Measurements from ENCODE around the gene NR6A1. TPM values are rescaled to one million over a fixed set of nuclear protein-coding genes. Genes with fewer than 3 reads are reported as not detected.

Gene NR6A1
- total RNA-seq, 1 donor from 2014 or later, result 0.53 TPM

GRCh38 chr9:124615100-124615742 is 155.9 kb downstream of the NR6A1 start:
- no peak for DNase-seq (ENCODE audit: low spot score in 2 of 2)
- intact Hi-C loops (cut with DNase I), result no loop called here
- no peak overlapping the region for H3K4me3 ChIP-seq
- no peak overlapping the region for H3K27ac ChIP-seq
- H3K9me3 ChIP-seq, result no peaks in the 10 kb centered on the region
- H3K4me1 ChIP-seq, result no peaks in the 10 kb centered on the region
- no peaks in the 10 kb centered on the region for H3K27me3 ChIP-seq
- TF ChIP-seq, protein P1, sequence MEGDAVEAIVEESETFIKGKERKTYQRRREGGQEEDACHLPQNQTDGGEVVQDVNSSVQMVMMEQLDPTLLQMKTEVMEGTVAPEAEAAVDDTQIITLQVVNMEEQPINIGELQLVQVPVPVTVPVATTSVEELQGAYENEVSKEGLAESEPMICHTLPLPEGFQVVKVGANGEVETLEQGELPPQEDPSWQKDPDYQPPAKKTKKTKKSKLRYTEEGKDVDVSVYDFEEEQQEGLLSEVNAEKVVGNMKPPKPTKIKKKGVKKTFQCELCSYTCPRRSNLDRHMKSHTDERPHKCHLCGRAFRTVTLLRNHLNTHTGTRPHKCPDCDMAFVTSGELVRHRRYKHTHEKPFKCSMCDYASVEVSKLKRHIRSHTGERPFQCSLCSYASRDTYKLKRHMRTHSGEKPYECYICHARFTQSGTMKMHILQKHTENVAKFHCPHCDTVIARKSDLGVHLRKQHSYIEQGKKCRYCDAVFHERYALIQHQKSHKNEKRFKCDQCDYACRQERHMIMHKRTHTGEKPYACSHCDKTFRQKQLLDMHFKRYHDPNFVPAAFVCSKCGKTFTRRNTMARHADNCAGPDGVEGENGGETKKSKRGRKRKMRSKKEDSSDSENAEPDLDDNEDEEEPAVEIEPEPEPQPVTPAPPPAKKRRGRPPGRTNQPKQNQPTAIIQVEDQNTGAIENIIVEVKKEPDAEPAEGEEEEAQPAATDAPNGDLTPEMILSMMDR (IDR thresholded peaks at IDR 0.05), result no peak
- H3K36me3 ChIP-seq, result no peaks in the 10 kb centered on the region

- Histone ChIP-seq H3K27ac (no peak overlapping the region), H3K27me3 (no peaks in the 10 kb centered on the region), H3K36me3 (no peaks in the 10 kb centered on the region), H3K9me3 (no peaks in the 10 kb centered on the region), H3K4me1 (no peaks in the 10 kb centered on the region), H3K4me3 (no peak overlapping the region)
- intact Hi-C loops (cut with DNase I), result no loop called here
- TF ChIP-seq, protein P1 (IDR thresholded peaks at IDR 0.05), result no peak
- DNase-seq (ENCODE audit: low spot score in 2 of 2), result no peak
Measured at GRCh38 chr9:124613849-124614248, 157.3 kb downstream of the NR6A1 start.

GRCh38 chr9:124611106-124611505 is 160.0 kb downstream of the NR6A1 start:
- no peaks in the 10 kb centered on the region for H3K9me3 ChIP-seq
- intact Hi-C loops (cut with DNase I), result no loop called here
- no peaks in the 10 kb centered on the region for H3K36me3 ChIP-seq
- H3K4me1 ChIP-seq, result no peaks in the 10 kb centered on the region
- H3K27ac ChIP-seq, result no peak overlapping the region
- DNase-seq (ENCODE audit: low spot score in 2 of 2), result no peak
- H3K4me3 ChIP-seq, result no peak overlapping the region
- no peaks in the 10 kb centered on the region for H3K27me3 ChIP-seq
- TF ChIP-seq, protein P1 (IDR thresholded peaks at IDR 0.05), result no peak

DNA sequence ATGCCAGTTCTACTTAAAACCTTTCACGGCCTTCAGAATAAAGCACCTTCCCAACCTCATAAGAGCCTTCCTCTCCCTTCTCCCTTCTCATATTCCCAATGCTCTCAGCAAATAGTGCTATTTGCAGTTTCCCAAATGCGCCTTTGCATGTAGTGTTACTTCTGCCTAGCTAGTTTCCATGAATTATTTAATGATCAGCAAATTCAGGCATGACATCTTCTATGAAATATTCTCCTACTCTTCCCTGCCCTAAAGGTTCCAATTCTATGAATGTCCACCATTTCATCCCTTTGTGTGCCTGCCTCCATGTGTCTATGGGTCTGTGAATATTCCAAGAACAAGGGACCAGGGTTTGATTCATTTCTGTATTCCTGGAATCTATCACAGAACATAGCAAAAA is 165.1 kb downstream of the NR6A1 start:
- TF ChIP-seq, protein P1 (IDR thresholded peaks at IDR 0.05), result no peak
- Histone ChIP-seq H3K4me3 (no peak overlapping the region), H3K9me3 (no peaks in the 10 kb centered on the region), H3K36me3 (no peaks in the 10 kb centered on the region), H3K4me1 (no peaks in the 10 kb centered on the region), H3K27ac (no peak overlapping the region), H3K27me3 (no peaks in the 10 kb centered on the region)
- no peak for DNase-seq (ENCODE audit: low spot score in 2 of 2)
- intact Hi-C loops (cut with DNase I), result no loop called here

DNA sequence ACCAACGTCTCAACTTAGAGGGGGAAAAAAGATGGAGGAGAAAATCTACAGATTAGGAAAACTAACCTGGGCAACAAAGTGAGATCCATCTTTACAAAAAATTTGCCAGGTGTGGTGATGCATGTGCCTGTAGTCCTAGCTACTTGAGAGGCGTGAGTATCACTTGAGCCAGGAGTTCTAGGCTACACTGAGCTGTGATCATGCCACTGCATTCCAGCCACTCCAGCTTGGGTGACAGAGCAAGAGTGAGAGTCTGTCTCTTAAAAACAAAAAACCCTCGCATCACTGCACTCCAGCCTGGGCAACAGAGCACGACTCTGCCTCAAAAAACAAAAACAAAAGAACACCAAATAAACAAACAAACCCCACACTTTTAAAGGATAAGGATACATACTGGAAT is 165.9 kb downstream of the NR6A1 start:
- TF ChIP-seq, protein P1 (IDR thresholded peaks at IDR 0.05), result no peak
- H3K27ac ChIP-seq, result no peak overlapping the region
- DNase-seq (ENCODE audit: low spot score in 2 of 2), result no peak
- no peaks in the 10 kb centered on the region for H3K27me3 ChIP-seq
- no peak overlapping the region for H3K4me3 ChIP-seq
- no peaks in the 10 kb centered on the region for H3K9me3 ChIP-seq
- intact Hi-C loops (cut with DNase I), result no loop called here
- H3K36me3 ChIP-seq, result no peaks in the 10 kb centered on the region
- H3K4me1 ChIP-seq, result no peaks in the 10 kb centered on the region

GRCh38 chr9:124602632-124603031 is 168.5 kb downstream of the NR6A1 start:
- intact Hi-C loops (cut with DNase I), result no loop called here
- Histone ChIP-seq H3K36me3 (no peaks in the 10 kb centered on the region), H3K4me3 (no peak overlapping the region), H3K27me3 (no peaks in the 10 kb centered on the region), H3K4me1 (no peaks in the 10 kb centered on the region), H3K9me3 (no peaks in the 10 kb centered on the region), H3K27ac (no peak overlapping the region)
- TF ChIP-seq, protein P1 (IDR thresholded peaks at IDR 0.05), result no peak
- DNase-seq (ENCODE audit: low spot score in 2 of 2), result no peak

All from ascending aorta (tissue), 2 donors.